ENCODE measurements around the gene XRCC3.
"Not testable (repeated sequence)": the region's sequence is repeated elsewhere in the genome, so short reads cannot be mapped to it uniquely, and the experiment has no call there.

The XRCC3 gene

GRCh38 chr14:103693515-103693914 lies 21.7 kb downstream of the XRCC3 start:
- no peak for DNase-seq (ENCODE audit: low read depth in 2 of 2)

- no peak for DNase-seq (ENCODE audit: low read depth in 2 of 2)
Observed at GRCh38 chr14:103692871-103693270, 22.4 kb downstream of the XRCC3 start.

- no peak for DNase-seq (ENCODE audit: low read depth in 2 of 2)
Observed at GRCh38 chr14:103692159-103692558, 23.1 kb downstream of the XRCC3 start.

DNA sequence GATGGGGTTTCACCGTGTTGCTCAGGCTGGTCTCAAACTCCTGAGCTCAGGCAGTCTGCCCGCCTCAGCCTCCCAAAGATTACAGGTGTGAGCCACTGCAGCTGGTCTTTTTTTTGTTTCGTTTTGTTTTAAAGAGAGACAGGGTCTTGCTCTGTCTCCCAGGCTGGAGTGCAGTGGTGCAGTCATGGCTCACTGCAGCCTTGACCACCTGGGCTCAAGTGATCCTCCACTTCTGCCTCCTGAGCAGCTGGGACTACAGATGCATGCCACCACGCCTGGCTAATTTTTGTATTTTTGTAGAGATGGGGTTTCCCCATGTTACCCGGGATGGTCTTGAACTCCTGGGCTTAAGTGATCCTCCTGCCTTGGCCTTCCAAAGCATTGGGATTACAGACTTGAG lies 23.6 kb downstream of the XRCC3 start:
- not testable (repeated sequence) for DNase-seq (ENCODE audit: low read depth in 2 of 2)

DNA sequence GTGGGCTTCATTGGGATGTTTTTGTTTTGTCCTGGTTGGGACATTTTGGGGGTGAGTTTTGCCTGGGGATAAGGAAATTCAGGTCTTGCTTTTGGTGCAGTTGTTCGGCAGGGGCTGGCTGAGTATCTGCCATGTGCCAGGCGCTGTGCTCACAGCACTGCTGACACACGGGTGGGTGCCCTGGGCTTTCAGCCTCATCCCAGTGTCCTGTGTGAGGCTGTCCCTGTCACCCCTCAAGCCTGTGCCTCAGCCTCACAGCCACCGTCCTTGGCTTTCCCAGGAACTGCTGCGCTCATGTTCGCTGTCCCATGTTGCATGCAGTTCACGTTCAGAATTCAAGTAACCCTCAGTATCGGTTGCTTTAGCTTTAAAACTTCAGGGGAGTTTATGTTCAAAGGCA lies 24.9 kb downstream of the XRCC3 start:
- no peak for DNase-seq (ENCODE audit: low read depth in 2 of 2)

GRCh38 chr14:103688906-103689902 lies 26.0 kb downstream of the XRCC3 start:
- DNase-seq (ENCODE audit: low read depth in 2 of 2): no peak

DNA sequence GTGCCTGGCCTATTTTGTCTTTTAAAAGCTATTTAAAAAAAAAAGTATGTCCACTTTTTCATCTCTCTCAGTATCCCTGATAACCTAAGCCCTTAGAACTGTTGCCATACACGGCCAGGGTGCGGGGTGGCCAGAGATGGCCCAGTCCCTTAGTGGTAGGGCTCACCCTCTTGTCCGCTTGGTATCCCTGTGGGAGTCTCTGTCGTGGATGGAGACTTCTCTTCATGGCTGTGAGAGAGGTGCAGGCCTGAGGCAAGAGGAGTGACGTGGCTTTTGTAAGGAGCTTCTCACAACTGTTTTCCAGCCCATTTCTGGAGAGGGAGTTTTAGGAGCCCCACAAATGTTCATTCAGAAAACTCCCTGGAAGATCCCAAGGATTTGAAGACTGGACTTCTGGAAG lies 26.8 kb downstream of the XRCC3 start:
- DNase-seq (ENCODE audit: low read depth in 2 of 2): no peak

GRCh38 chr14:103687712-103688111 lies 27.5 kb downstream of the XRCC3 start:
- no peak for DNase-seq (ENCODE audit: low read depth in 2 of 2)

DNA sequence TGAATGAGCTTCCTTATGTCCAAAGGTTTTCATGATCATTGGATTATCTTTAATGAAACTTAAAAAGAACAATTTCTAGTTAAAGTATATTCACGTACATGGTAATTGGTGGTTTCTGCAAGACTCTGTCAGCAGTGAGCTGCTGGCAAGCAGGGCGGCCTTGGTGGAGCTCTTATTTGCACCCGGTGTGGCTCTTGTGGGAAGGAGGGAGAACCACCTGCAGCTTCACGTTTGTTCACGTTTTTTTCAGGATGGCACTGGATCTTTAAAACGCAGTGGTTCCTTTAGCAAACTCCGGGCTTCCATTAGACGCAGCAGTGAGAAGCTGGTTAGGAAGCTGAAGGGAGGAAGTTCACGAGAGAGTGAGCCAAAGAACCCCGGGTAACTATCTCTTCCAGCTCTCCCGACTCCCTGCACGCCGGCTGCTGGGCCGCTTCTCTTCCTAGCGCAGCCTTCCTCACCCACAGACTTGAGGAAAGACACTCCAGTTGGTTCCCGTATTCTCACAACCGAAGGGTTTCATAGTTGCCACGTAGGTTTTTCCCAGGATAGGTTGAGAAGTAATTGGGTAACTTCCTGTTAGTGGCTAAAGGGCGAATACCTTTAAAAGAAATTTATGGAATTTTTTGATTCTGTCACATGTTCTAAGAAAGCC lies 28.3 kb downstream of the XRCC3 start:
- DNase-seq (ENCODE audit: low read depth in 2 of 2): no peak

GRCh38 chr14:103685276-103686211 lies 29.7 kb downstream of the XRCC3 start:
- no peak for DNase-seq (ENCODE audit: low read depth in 2 of 2)

GRCh38 chr14:103684871-103685270 lies 30.4 kb downstream of the XRCC3 start:
- DNase-seq (ENCODE audit: low read depth in 2 of 2): no peak

GRCh38 chr14:103684471-103684870 lies 30.8 kb downstream of the XRCC3 start:
- DNase-seq (ENCODE audit: low read depth in 2 of 2): no peak

- no peak for DNase-seq (ENCODE audit: low read depth in 2 of 2)
Observed at GRCh38 chr14:103683139-103683538, 32.1 kb downstream of the XRCC3 start.

DNA sequence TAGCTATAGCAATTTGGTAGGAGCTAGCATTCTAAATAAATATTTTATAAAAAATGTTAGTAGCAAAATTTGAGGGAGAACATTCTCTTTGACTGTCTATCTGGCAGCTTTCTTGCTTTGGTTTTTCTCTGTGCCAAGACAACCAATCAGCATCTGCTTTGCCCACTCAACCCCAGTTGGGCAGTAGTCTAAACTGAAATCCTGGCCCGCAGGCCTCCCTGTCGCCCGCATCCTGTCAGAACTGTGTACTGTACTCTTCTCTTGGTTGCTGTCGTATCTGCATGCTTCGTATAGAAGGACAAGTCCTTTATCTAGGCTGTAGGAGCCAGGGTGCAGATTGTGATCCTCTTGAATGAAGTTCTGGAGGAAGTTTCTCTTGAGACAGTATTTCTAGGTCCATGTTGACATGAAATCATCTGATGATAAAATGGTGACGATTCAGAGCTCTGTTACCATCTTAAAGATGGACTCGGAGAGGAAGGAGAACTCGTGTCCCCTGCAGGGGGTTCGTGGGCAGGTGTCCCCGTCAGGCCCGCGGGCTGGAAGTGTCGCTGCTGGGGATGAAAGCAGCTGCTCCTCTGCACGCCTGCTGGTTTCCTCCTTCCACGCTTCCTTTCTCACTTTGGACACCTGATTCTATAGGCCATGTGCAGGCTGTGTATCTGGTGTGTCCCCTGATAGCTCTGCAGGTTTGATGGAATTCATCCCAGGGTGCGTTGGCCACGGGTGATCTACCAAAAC lies 34.6 kb downstream of the XRCC3 start:
- DNase-seq (ENCODE audit: low read depth in 2 of 2): no peak

- DNase-seq (ENCODE audit: low read depth in 2 of 2): no peak
Observed at GRCh38 chr14:103679351-103679750, 35.9 kb downstream of the XRCC3 start.

- no peak for DNase-seq (ENCODE audit: low read depth in 2 of 2)
Observed at GRCh38 chr14:103676881-103677675, 38.2 kb downstream of the XRCC3 start.

DNA sequence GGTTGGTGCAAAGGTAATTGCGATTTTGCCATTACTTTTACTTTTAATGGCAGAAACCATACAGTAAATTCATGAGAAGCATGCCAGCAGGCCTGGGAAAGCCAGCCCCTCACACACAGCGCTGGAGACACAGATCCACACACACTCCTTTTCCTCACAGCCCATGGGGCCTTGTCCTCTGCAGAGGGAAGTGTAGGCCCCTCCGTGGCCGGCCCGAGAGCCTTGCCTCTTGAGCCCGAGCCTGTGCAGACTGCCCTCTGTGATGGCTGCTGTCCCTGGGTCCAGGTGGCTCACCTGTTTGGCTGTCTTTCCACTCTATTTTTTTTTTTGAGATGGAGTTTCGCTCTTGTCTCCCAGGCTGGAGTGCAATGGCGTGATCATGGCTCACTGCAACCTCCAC lies 39.3 kb downstream of the XRCC3 start:
- no peak for DNase-seq (ENCODE audit: low read depth in 2 of 2)

DNA sequence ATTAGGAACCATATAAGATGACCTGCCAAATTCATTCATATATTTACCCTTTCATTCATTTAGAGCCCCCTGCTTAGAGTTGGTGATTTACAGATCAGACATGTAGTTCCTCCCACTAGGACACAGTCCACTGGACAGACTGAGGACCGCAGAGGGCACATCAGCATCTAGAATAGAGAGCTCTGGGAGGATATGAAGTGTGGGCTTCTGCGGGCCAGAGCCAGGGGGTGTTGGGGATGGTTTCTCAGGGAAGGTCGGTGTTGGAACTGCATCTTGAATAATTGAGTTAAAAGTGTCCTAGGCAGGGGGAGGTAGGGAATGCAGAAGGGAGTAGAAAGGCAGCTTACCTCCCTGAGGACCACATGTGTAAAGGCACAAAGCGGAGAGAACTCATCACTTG lies 43.3 kb downstream of the XRCC3 start:
- DNase-seq (ENCODE audit: low read depth in 2 of 2): no peak

- no peak for DNase-seq (ENCODE audit: low read depth in 2 of 2)
Observed at GRCh38 chr14:103669370-103669769, 45.9 kb downstream of the XRCC3 start.

- DNase-seq (ENCODE audit: low read depth in 2 of 2): no peak
Observed at GRCh38 chr14:103668117-103668516, 47.1 kb downstream of the XRCC3 start.
